ENCODE results near the gene TCF21.
"Not testable (repeated sequence)": the region's sequence is repeated elsewhere in the genome, so short reads cannot be mapped to it uniquely, and the experiment has no call there.

TCF21 gene

GRCh38 chr6:133888929-133889556, at the start of gene TCF21:
TCF21 (plus strand) TSS chr6:133889113; CDS start chr6:133889398, 285 bp downstream.
- DNase-seq (ENCODE audit: extremely low read depth in 1 of 2, low read depth in 1 of 2), result no peak

GRCh38 chr6:133841176-133841575, 47.7 kb upstream of the TCF21 start:
- DNase-seq (ENCODE audit: extremely low read depth in 1 of 2, low read depth in 1 of 2), result no peak

GRCh38 chr6:133843098-133843497, 45.8 kb upstream of the TCF21 start:
- no peak for DNase-seq (ENCODE audit: extremely low read depth in 1 of 2, low read depth in 1 of 2)

- no peak for DNase-seq (ENCODE audit: extremely low read depth in 1 of 2, low read depth in 1 of 2)
Measured at GRCh38 chr6:133844709-133845108, 44.2 kb upstream of the TCF21 start.

- no peak for DNase-seq (ENCODE audit: extremely low read depth in 1 of 2, low read depth in 1 of 2)
Measured at GRCh38 chr6:133854041-133854363, 34.9 kb upstream of the TCF21 start.

DNA sequence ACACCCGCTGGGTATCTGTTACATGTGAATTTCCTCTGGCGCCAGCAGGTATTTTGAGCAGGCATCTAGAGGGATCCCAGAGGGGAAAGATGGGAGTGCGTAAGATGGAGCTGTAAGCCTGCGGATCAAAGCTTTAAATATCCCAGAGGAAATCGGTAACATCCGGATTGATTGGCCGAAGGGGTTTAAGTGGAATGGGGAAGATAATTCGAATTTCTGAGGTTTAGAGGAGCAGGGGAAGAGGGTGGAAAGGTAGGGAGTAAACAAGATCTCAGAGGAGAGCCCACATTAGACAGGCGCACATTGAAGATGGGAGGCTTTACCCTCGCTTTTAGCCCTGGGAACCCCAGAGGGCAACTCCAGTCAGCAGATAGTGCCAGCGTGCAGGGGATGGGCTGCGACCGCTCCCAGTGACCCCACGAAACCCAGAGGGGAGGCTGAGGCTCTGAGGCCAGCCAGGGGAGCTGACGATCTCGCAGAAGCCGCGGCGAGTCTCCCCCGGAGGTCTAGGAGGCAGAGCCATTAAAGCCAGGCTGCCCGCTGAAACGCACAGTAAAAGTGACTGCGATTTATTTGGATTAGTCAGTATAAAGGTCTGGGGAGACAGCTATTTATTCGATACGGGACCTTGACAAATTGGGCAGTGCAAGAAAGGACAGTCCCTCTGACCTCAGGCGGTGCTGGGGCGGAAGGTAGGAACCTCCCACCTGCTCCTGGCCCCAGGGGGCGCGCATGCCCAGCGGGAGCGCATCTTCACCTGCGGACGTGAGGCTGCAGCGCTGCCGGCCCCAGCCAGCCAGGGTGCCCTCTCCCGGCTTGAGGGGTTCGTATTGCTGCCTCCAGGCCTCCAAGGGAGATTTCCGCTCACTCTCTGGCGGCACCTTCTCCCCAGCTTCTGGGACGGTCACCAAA, 34.3 kb upstream of the TCF21 start:
- no peak for DNase-seq (ENCODE audit: extremely low read depth in 1 of 2, low read depth in 1 of 2)

- DNase-seq (ENCODE audit: extremely low read depth in 1 of 2, low read depth in 1 of 2), result no peak
Measured at GRCh38 chr6:133855276-133855990, 33.5 kb upstream of the TCF21 start.

GRCh38 chr6:133855991-133856370, 32.9 kb upstream of the TCF21 start:
- DNase-seq (ENCODE audit: extremely low read depth in 1 of 2, low read depth in 1 of 2), result no peak

DNA sequence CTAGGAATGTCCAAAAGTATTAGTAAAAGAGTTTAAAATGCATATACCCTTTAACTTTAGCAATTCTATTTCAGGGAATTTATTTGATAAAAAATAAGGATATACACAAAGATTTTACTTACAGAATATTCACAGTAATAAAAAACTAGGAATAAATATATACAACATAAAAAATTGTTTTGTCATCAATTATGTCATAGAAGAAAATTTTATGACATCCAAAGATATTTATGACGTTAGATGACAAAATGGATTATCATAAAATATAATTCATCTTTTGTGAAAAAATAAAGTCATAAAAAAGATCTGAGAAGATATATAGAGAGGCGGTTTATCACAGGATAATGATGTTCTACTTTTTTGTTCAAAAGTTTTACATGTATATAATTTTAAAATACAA, 32.0 kb upstream of the TCF21 start:
- no peak for DNase-seq (ENCODE audit: extremely low read depth in 1 of 2, low read depth in 1 of 2)

GRCh38 chr6:133857696-133858095, 31.2 kb upstream of the TCF21 start:
- no peak for DNase-seq (ENCODE audit: extremely low read depth in 1 of 2, low read depth in 1 of 2)

DNA sequence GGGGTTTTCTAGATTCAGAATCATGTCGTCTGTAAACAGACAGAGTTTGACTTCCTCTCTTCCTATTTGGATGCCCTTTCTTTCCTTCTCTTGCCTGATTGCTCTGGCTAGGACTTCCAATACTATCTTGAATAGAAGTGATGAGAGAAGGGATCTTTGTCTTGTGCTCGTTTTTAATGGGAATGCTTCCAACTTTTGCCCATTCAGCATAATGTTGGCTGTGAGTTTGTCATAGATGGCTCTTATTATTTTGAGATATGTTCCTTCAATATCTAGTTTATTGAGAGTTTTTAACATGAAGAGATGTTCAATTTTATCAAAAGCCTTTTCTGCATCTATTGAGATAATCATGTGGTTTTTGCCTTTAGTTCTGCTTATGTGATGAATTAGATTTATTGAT, 27.6 kb upstream of the TCF21 start:
- DNase-seq (ENCODE audit: extremely low read depth in 1 of 2, low read depth in 1 of 2), result not testable (repeated sequence)

DNA sequence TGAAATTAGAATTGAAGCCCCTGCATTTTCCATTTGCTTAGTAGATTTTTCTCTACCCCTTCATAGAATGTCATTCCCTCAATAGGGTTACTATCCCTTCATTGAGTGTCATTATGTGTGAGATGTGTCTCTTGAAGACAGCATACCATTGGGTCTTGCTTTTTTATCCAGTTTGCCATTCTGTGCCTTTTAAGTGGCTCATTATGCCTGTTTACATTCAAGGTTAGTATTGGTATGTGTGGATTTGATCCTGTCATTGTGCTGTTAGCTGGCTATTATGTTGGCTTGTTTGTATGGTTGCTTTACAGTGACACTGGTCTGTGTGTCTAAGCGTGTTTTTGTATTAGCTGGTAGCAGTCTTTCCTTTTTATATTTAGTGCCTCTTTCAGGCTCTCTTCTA, 25.7 kb upstream of the TCF21 start:
- no peak for DNase-seq (ENCODE audit: extremely low read depth in 1 of 2, low read depth in 1 of 2)

- DNase-seq (ENCODE audit: extremely low read depth in 1 of 2, low read depth in 1 of 2), result no peak
Measured at GRCh38 chr6:133865680-133866079, 23.2 kb upstream of the TCF21 start.

GRCh38 chr6:133871131-133871530, 17.8 kb upstream of the TCF21 start:
- DNase-seq (ENCODE audit: extremely low read depth in 1 of 2, low read depth in 1 of 2), result no peak

- no peak for DNase-seq (ENCODE audit: extremely low read depth in 1 of 2, low read depth in 1 of 2)
Measured at GRCh38 chr6:133873538-133873937, 15.4 kb upstream of the TCF21 start.

DNA sequence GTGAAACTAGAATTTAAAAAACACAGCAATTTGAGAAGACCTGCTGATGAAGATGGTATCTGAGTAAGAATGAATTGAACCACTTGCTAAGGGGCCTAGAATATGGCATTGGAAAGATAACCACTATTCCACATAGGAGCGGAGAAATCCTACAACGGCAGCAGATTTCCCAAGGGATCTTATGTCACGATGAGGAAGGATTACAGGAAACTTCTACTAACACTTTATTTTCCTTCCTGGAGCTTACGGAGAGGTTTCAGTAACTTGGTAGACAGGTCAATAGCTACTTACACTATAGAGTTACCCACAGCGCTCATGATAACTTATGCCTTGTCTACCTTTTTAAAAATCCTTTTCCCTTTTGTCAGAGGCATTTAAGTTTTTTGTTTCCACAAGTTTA, 11.8 kb upstream of the TCF21 start:
- DNase-seq (ENCODE audit: extremely low read depth in 1 of 2, low read depth in 1 of 2), result no peak

DNA sequence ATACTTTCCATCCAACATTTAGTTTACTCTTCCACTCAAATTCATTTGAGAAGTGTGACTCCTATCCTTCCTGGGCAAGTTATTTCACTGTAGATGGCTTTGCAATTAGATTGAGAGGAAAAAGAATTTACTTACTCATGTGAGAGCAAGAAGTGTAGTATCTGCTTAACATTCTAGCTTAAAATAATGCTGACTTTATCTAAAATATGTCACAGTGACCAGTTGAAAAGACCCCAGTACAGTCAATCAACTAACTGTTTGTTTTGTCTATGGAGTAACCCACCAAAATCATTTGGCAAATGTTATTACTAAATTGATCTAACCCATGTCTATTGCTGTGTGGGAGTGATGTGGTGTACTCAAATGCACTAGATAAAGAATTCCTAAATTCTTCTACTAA, 8.9 kb upstream of the TCF21 start:
- no peak for DNase-seq (ENCODE audit: extremely low read depth in 1 of 2, low read depth in 1 of 2)

GRCh38 chr6:133880896-133881295, 8.0 kb upstream of the TCF21 start:
- DNase-seq (ENCODE audit: extremely low read depth in 1 of 2, low read depth in 1 of 2), result no peak

GRCh38 chr6:133886104-133886775, 2.7 kb upstream of the TCF21 start:
- no peak for DNase-seq (ENCODE audit: extremely low read depth in 1 of 2, low read depth in 1 of 2)

GRCh38 chr6:133887156-133887879, 1.6 kb upstream of the TCF21 start:
- no peak for DNase-seq (ENCODE audit: extremely low read depth in 1 of 2, low read depth in 1 of 2)

DNA sequence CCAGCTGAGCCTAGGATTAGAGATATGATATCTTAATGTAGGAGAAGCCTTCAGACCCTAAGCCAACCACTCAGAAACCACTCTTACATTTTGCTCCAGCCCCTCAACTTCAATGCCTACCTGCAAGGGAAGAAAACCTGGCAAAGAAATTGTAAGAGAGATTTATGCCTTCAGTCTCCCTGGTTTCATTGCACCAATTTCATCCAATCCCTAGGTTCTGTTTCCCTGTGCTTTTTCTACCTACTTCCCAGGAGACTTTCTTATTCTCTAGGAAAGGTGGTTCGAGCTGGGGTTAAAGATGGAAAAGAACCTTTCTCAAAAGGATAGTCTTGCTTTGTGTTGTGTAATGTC, 1.1 kb upstream of the TCF21 start:
- DNase-seq (ENCODE audit: extremely low read depth in 1 of 2, low read depth in 1 of 2), result no peak

Data from activated CD8-positive, alpha-beta memory T cell treated with anti-CD3 and anti-CD28 coated beads for 1 hour (primary cell).